WTC11 (cell line): Measurements from ENCODE around the gene CHMP1B.

Experiments
- CTCF ChIP-seq: fragments of 200-600 bp; IDR thresholded peaks from 2 replicates; pipeline ENCODE4 v1.8.0; 2022; ENCODE audit warnings: antibody characterized with exemption
- ZNF263 ChIP-seq: sonication (generic); formaldehyde crosslinking; IDR thresholded peaks from 2 replicates; pipeline ENCODE4 v1.8.1; 2022; ENCODE audit warnings: low read depth, mild to moderate bottlenecking, moderate library complexity, missing genetic modification reagents

DNA sequence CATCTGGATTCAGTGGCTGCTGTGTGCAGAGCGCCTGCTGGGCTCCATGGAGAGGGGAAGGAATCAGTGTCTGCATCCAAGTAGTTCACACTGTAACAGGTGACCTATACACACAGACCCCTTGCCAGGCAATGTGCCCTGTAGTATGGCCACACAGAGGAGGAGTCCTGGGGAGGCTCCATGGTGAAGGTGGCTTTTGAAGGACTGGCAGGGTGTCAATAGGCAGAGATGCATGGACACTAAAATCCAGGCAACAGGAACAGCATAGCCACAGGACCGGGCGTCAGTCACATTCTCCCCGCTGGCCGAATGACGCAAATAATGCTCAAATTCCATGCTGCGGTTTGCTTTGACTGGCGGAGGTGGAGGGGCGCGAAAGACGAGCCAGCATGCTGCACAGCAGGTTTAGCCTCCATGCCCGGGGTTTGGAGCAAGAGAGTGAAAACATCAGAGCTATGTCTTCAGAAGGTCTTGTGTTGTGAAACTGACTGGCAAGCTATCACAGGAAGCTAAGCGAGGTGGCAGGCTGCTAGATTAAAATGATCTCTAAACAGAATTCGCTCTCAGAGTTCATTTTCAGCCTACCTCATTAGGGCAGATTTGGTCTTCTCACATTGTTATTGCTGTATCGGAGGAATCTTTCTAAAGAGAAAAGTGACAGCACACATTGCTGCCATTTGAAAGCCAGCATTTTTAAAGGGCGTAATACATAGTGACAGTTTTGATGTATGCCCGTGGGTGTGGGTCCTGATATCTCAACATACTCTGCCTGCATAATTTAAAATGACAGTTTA lies 1.2 kb upstream of the CHMP1B start:
- TF ChIP-seq CTCF = no peak
- no peak for TF ChIP-seq ZNF263
